Stimulated activated CD8-positive, alpha-beta memory T cell treated with anti-CD3 and anti-CD28 coated beads, Interleukin-7, amount 100 ng/mL, for 24 hours (primary cell): ENCODE measurements around the gene MRGPRE.

Experiments
- DNase-seq: peaks from one replicate; pipeline ENCODE4 v3.0.0-alpha.2; 2020; ENCODE audit warnings: low read depth

Gene MRGPRE

DNA sequence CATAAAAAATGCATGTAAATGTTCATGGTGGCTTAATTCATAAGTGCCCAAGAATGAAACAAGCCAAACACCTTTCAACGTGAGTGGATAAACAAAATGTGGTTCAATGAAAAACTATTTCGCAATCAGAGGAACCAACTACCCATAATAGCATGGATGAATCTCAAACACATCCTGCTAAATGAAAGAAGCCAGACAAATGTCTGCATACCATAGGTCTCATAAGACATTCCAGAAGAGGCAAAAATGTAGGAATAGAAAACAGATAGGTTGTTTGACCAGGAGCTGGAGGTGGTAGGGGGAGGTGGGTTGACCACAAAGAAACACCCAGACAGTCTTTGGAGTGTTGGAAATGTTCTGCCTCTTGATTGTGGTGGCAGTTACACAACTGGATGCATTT lies 53.9 kb downstream of the MRGPRE start:
- no peak for DNase-seq

DNA sequence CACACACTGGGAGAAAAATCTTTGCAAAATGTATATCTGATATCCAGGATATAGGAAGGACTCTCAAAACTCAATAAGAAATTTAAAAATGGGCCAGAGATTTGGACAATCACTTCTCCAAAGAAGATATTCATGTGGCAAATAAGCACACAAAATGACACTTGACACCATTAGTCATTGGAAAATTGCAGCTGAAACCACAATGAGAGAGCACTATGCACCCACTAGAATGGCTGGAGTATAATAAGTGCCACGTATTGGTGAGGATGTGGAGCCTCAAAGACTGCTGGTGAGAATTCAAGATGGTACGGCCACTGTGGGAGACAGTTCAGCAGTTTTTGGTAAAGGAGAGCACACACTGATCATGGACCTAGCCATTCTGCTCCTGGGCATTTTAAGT lies 54.3 kb downstream of the MRGPRE start:
- no peak for DNase-seq
